GM12878 (cell line): Measurements from ENCODE around the gene LRP10. TPM values are rescaled to one million over a fixed set of nuclear protein-coding genes. Genes with fewer than 3 reads are reported as not detected.

ENCODE experiments used
- ATF7 ChIP-seq: fragments of 450-650 bp; IDR thresholded peaks from 2 replicates; pipeline ENCODE4 v1.6.1; 2016; ENCODE audit warnings: low read depth, mild to moderate bottlenecking
- CEBPB ChIP-seq, 2 experiments: fragments of 150-350 bp in 1 of 2; IDR thresholded peaks; 2 replicates each; pipeline ENCODE4 v1.6.1; 2012 to 2014; ENCODE audit warnings: low read depth in 2 of 2, low read length in 2 of 2, borderline replicate concordance in 1 of 2, inconsistent platforms in 1 of 2
- CHD2 ChIP-seq: IDR thresholded peaks from 2 replicates; pipeline ENCODE4 v1.6.1; 2011; ENCODE audit warnings: low read depth, low read length, improper control_type of control experiment, borderline replicate concordance
- DPF2 ChIP-seq: fragments of 450-650 bp; IDR thresholded peaks from 2 replicates; pipeline ENCODE4 v1.6.1; 2017; ENCODE audit warnings: mild to moderate bottlenecking
- HDAC6 ChIP-seq: fragments of 200-600 bp; sonication (generic); IDR thresholded peaks from one replicate; pipeline ENCODE4 v1.8.0; 2017; ENCODE audit warnings: antibody characterized with exemption; ENCODE audit not compliant: unreplicated experiment
- IKZF1 ChIP-seq: fragments of 450-650 bp; conservative IDR thresholded peaks from 2 replicates; pipeline ENCODE4 v1.6.1; 2017; ENCODE audit warnings: antibody characterized with exemption, mild to moderate bottlenecking
- IKZF2 ChIP-seq, 2 experiments: fragments of 450-650 bp; IDR thresholded peaks; 2 replicates each; pipeline ENCODE4 v1.6.1; 2017; ENCODE audit warnings: mild to moderate bottlenecking in 2 of 2, moderate library complexity in 2 of 2
- IRF4 ChIP-seq: IDR thresholded peaks from 2 replicates; pipeline ENCODE4 v1.6.1; 2011; ENCODE audit warnings: low read depth, low read length
- JUND ChIP-seq: IDR thresholded peaks from 2 replicates; pipeline ENCODE4 v1.6.1; 2012; ENCODE audit warnings: low read depth, mild to moderate bottlenecking, low read length, improper control_type of control experiment, moderate library complexity
- KLF5 ChIP-seq: fragments of 450-650 bp; IDR thresholded peaks from 2 replicates; pipeline ENCODE4 v1.6.1; 2014; ENCODE audit warnings: mild to moderate bottlenecking; ENCODE audit not compliant: partially characterized antibody
- MXI1 ChIP-seq: fragments of 150-350 bp; IDR thresholded peaks from 2 replicates; pipeline ENCODE4 v1.6.1; 2011; ENCODE audit warnings: low read depth, mild to moderate bottlenecking, inconsistent platforms, low read length, improper control_type of control experiment
- RB1 ChIP-seq: fragments of 450-650 bp; formaldehyde crosslinking; IDR thresholded peaks from 2 replicates; pipeline ENCODE4 v1.6.1; 2017; ENCODE audit warnings: mild to moderate bottlenecking, borderline replicate concordance
- RCOR1 ChIP-seq: conservative IDR thresholded peaks from 2 replicates; pipeline ENCODE4 v1.6.1; 2012; ENCODE audit warnings: low read depth, low read length, improper control_type of control experiment
- RELA ChIP-seq: fragments of 450-650 bp; IDR thresholded peaks from 2 replicates; pipeline ENCODE4 v1.8.0; 2014; ENCODE audit warnings: borderline replicate concordance; ENCODE audit not compliant: partially characterized antibody
- SIN3A ChIP-seq: IDR thresholded peaks from 2 replicates; pipeline ENCODE4 v1.6.1; 2012; ENCODE audit warnings: low read depth, low read length, improper control_type of control experiment
- SMC3 ChIP-seq: IDR thresholded peaks from 2 replicates; pipeline ENCODE4 v1.6.1; 2011; ENCODE audit warnings: low read length, improper control_type of control experiment, borderline replicate concordance
- SPI1 ChIP-seq: IDR thresholded peaks from 2 replicates; pipeline ENCODE4 v1.6.1; 2011; ENCODE audit warnings: low read depth, mild to moderate bottlenecking, low read length, moderate library complexity, borderline replicate concordance; ENCODE audit not compliant: insufficient read depth
- STAT1 ChIP-seq: fragments of 450-650 bp; conservative IDR thresholded peaks from 2 replicates; pipeline ENCODE4 v1.6.1; 2014; ENCODE audit warnings: antibody characterized with exemption, mild to moderate bottlenecking
- TARDBP ChIP-seq: IDR thresholded peaks from 2 replicates; pipeline ENCODE4 v1.6.1; 2016; ENCODE audit warnings: borderline replicate concordance
- ZNF217 ChIP-seq: fragments of 450-650 bp; IDR thresholded peaks from 2 replicates; pipeline ENCODE4 v1.6.1; 2017; ENCODE audit warnings: antibody characterized with exemption, mild to moderate bottlenecking
- polyA plus RNA-seq, 11 experiments: library from polyadenylated mRNA; depleted of rRNA in 4 of 11; unstranded in 6 of 11; stranded (reverse) in 5 of 11; fragments of >200 nt; fragmentation: Nextera tagmentation in 4 of 11; fragmentation: Illumina TruSeq in 1 of 11; extraction: Ambion mirVana in 4 of 11; extraction: Trizol in 1 of 11; gene quantifications; 1 replicate in 1 of 11; 2 replicates in 10 of 11; pipeline versions ENCODE4 v1.2.1 to v1.2.3, GENCODE V29; 2011 to 2016; ENCODE audit warnings: inconsistent platforms in 2 of 11, missing spikeins in 2 of 11, low read depth in 1 of 11
- total RNA-seq, 4 experiments: library from RNA; depleted of rRNA in 3 of 4; stranded (reverse); fragments of >200 nt in 3 of 4; fragmentation: Illumina TruSeq in 1 of 4; extraction: Trizol in 1 of 4; gene quantifications; 2 replicates each; pipeline versions ENCODE4 v1.2.1 to v1.2.3, GENCODE V29; 2013 to 2021
- TF ChIP-seq, protein P1 (sequence below): fragments of 450-650 bp; IDR thresholded peaks from 2 replicates; pipeline ENCODE4 v1.6.1; 2017; ENCODE audit warnings: mild to moderate bottlenecking, low read depth, inconsistent platforms; ENCODE audit not compliant: poor library complexity, severe bottlenecking
- TF ChIP-seq, protein P2 (sequence below), 3 experiments: IDR thresholded peaks in 2 of 3; conservative IDR thresholded peaks in 1 of 3; 2 replicates each; pipeline ENCODE4 v1.5.1; 2011; ENCODE audit warnings: low read depth in 3 of 3, low read length in 3 of 3, mild to moderate bottlenecking in 3 of 3, control low read depth in 2 of 3, moderate library complexity in 2 of 3, inconsistent platforms in 1 of 3, mixed read lengths in 1 of 3; ENCODE audit not compliant: control insufficient read depth in 2 of 3, insufficient read depth in 1 of 3; ENCODE audit errors: extremely low read depth in 1 of 3

The LRP10 gene
- total and polyA plus RNA-seq, 10 of the 15 experiments (the other 5 are each of a cell fraction or from before 2014, with no cell fraction given): 3.0 to 56.9 (median 20.9) TPM

DNA sequence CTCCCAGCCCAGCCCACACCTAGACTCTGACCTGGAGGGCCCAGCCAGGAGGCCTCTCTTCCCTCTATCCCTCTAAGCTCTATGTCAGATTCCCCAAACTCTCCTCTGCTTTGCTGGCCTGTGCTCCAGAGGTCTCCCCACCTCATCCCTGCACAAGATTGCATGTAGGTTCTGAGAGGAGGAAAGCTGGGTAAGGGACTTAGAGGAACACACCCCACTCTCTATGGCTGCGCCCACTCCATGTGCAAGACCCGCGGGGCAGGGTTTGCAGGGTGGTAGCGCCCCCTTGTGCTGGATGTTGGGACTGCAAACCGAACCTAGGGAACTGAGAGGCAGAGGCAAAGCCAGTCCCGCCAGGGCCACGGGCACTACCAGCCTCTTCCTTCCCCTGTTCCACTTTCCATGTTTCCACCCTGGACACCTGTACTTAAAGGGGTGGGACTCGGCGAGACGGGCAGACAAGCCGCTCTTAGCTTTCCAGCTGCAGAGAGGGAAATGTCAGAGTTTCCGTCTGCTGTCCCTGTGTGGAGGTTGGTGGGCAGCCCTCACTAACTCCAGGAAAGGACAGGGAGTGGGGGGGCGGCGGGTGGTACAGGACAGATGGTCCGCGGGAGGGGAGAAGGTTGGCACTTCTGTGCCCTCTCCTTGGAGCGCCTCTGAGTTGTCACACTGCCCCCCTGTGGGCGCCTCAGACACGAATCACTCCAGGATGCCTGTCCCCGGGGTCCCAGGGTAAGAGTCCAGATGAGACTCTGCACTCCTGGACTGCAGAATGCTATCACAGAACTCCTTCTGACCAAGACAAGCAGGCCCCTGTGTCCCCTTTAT, 18.4 kb upstream of the LRP10 start (continued):
- TF ChIP-seq TARDBP: 0 out of 2 replicates have a peak, but pooled peaks have one; percentile 49
- peak; percentile 65 for TF ChIP-seq IKZF1
- TF ChIP-seq RCOR1: 0 out of 2 replicates have a peak, but pooled peaks have one; percentile 20
- peak; percentile 42; the same call in 1 of the 2 replicates for TF ChIP-seq SIN3A
- TF ChIP-seq RB1: peak; percentile 83; the same call in 1 of the 2 replicates
- TF ChIP-seq SMC3: peak; percentile 98
- peak; percentile 37 for TF ChIP-seq RELA
- 0 out of 2 replicates have a peak, but pooled peaks have one; percentile 77 for TF ChIP-seq STAT1
- peak in 1 of 2 experiments; percentile 30; a peak in 1 of 4 replicates for TF ChIP-seq CEBPB (IDR thresholded peaks at IDR 0.05; ENCODE audit: borderline replicate concordance in 1 of 2, low read depth in 2 of 2, low read length in 2 of 2)
- peak; percentile 17 for TF ChIP-seq KLF5
- TF ChIP-seq ATF7: 0 out of 2 replicates have a peak, but pooled peaks have one; percentile 53
- peak; percentile 78; the same call in 1 of the 2 replicates for TF ChIP-seq DPF2
- TF ChIP-seq, protein P1, sequence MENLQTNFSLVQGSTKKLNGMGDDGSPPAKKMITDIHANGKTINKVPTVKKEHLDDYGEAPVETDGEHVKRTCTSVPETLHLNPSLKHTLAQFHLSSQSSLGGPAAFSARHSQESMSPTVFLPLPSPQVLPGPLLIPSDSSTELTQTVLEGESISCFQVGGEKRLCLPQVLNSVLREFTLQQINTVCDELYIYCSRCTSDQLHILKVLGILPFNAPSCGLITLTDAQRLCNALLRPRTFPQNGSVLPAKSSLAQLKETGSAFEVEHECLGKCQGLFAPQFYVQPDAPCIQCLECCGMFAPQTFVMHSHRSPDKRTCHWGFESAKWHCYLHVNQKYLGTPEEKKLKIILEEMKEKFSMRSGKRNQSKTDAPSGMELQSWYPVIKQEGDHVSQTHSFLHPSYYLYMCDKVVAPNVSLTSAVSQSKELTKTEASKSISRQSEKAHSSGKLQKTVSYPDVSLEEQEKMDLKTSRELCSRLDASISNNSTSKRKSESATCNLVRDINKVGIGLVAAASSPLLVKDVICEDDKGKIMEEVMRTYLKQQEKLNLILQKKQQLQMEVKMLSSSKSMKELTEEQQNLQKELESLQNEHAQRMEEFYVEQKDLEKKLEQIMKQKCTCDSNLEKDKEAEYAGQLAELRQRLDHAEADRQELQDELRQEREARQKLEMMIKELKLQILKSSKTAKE: peak; percentile 32
- 0 out of 2 replicates have a peak, but pooled peaks have one; percentile 54 for TF ChIP-seq CHD2
- no peak for TF ChIP-seq HDAC6
- peak; percentile 65; the same call in 1 of the 2 replicates for TF ChIP-seq MXI1
- TF ChIP-seq SPI1: peak; percentile 31; the same call in 1 of the 2 replicates
- TF ChIP-seq IKZF2 (IDR thresholded peaks at IDR 0.05): peak; percentile 10 to 39; a peak in 1 of 4 replicates
- TF ChIP-seq, protein P2, sequence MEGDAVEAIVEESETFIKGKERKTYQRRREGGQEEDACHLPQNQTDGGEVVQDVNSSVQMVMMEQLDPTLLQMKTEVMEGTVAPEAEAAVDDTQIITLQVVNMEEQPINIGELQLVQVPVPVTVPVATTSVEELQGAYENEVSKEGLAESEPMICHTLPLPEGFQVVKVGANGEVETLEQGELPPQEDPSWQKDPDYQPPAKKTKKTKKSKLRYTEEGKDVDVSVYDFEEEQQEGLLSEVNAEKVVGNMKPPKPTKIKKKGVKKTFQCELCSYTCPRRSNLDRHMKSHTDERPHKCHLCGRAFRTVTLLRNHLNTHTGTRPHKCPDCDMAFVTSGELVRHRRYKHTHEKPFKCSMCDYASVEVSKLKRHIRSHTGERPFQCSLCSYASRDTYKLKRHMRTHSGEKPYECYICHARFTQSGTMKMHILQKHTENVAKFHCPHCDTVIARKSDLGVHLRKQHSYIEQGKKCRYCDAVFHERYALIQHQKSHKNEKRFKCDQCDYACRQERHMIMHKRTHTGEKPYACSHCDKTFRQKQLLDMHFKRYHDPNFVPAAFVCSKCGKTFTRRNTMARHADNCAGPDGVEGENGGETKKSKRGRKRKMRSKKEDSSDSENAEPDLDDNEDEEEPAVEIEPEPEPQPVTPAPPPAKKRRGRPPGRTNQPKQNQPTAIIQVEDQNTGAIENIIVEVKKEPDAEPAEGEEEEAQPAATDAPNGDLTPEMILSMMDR (IDR thresholded peaks at IDR 0.05 in 2 of 3, conservative IDR thresholded peaks at IDR 0.05 in 1 of 3; ENCODE audit: control insufficient read depth in 2 of 3, extremely low read depth in 1 of 3, insufficient read depth in 1 of 3, low read depth in 3 of 3, low read length in 3 of 3): peak; percentile 85 to 98 (median 93)
- TF ChIP-seq IRF4: peak; percentile 54; the same call in 1 of the 2 replicates
- TF ChIP-seq ZNF217: no peak
- no peak for TF ChIP-seq JUND
